Measurements from ENCODE around the gene DNM1L. TPM values are rescaled to one million over a fixed set of nuclear protein-coding genes. Genes with fewer than 3 reads are reported as not detected.

Gene DNM1L
- total and polyA plus RNA-seq, 12 donors, result 32.3 to 81.5 (median 57.3) TPM

DNA sequence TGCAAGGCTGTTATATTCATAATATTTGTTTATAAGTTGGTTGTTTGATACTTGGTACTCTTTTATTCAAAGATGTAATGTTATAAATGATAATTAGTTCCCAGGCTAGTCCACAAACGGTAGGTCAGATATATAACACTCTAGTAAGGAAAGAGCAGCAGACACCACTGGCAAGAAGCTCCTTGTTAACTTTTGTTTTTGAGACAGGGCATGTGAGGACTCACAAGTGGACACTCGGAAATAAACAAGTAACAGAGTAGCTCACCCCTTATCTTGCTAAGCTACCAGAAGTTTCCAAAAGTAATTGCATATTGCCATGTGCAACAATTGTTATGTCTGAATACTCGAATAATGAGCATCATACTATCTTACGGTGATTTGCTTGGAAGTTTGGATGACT is 115.2 kb downstream of the DNM1L start:
- Histone ChIP-seq H3K9me3 (no peaks in the 10 kb centered on the region), H3K4me1 (peaks cover 0 to 19% (median 5%) of the 10 kb centered on the region in 9 donors), H3K4me3 (no peak overlapping the region), H3K27ac (peak overlapping the region in 3 of 10 donors; percentile 1 to 30 (median 8)), H3K27me3 (no peaks in the 10 kb centered on the region), H3K36me3 (peaks cover 0 to 56% (median 5%) of the 10 kb centered on the region in 9 donors)
- intact Hi-C loops (cut with DNase I), result no loop called here
- TF ChIP-seq, protein P1, sequence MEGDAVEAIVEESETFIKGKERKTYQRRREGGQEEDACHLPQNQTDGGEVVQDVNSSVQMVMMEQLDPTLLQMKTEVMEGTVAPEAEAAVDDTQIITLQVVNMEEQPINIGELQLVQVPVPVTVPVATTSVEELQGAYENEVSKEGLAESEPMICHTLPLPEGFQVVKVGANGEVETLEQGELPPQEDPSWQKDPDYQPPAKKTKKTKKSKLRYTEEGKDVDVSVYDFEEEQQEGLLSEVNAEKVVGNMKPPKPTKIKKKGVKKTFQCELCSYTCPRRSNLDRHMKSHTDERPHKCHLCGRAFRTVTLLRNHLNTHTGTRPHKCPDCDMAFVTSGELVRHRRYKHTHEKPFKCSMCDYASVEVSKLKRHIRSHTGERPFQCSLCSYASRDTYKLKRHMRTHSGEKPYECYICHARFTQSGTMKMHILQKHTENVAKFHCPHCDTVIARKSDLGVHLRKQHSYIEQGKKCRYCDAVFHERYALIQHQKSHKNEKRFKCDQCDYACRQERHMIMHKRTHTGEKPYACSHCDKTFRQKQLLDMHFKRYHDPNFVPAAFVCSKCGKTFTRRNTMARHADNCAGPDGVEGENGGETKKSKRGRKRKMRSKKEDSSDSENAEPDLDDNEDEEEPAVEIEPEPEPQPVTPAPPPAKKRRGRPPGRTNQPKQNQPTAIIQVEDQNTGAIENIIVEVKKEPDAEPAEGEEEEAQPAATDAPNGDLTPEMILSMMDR (IDR thresholded peaks at IDR 0.05), result no peak
- DNase-seq (no peak), ATAC-seq (peak in 5 of 8 donors; percentile 38 to 67 (median 52))
- 34 to 45% methylated on average over 4 of the region's 4 CpGs for WGBS, 2 donors

Other genes starting within 250 kb of the DNM1L start
- 10 to 100 TPM; 10.6 to 16.9 (median 12.7) TPM for gene YARS2, start 76.6 kb downstream of the DNM1L start, total RNA-seq
- 10 to 100 TPM in 1 of 2 donors, 1 to 10 TPM in 1; 8.4 to 15.6 TPM for gene YARS2, start 76.6 kb downstream of the DNM1L start, polyA plus RNA-seq
- gene PKP2, start 217.5 kb downstream of the DNM1L start, total RNA-seq, result 100 to 1,000 TPM; 280 to 639 (median 425) TPM
- gene PKP2, start 217.5 kb downstream of the DNM1L start, polyA plus RNA-seq, result 100 to 1,000 TPM in 1 of 2 donors, 10 to 100 TPM in 1; 92.3 to 137 TPM

Measured in heart right ventricle (tissue), 16 donors.